ENCODE results near the gene PARN. TPM values are rescaled to one million over a fixed set of nuclear protein-coding genes. Genes with fewer than 3 reads are reported as not detected.

PARN gene
- total and polyA plus RNA-seq, 9 of the 15 experiments (the other 6 are each of a cell fraction or from before 2014, with no cell fraction given): 9.6 to 51.3 (median 40.4) TPM

DNA sequence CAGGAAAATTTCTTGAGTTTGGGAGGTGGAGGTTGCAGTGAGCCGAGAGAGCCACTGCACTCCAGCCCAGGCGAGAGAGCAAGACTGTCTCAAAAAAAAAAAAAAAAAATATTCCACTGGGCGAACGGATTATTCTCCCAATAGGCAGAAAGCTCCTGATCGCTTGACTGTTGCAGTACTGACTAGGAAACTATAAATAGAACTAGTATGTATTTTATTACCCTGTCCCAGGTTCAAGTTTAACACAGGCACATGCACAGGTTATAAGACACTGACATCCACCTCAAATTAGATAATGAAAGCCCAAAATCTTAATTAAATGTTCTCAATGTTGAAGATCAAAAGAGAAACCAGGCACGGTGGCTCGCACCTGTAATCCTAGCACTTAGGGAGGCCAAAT is 11.5 kb downstream of the PARN start (continued):
- no peak for TF ChIP-seq BRF1 (IDR thresholded peaks at IDR 0.05; ENCODE audit: borderline replicate concordance, extremely low read depth, insufficient read length)
- TF ChIP-seq ZNF695 (CRISPR knock-in tag; IDR thresholded peaks at IDR 0.05): no peak
- TF ChIP-seq, protein P1, sequence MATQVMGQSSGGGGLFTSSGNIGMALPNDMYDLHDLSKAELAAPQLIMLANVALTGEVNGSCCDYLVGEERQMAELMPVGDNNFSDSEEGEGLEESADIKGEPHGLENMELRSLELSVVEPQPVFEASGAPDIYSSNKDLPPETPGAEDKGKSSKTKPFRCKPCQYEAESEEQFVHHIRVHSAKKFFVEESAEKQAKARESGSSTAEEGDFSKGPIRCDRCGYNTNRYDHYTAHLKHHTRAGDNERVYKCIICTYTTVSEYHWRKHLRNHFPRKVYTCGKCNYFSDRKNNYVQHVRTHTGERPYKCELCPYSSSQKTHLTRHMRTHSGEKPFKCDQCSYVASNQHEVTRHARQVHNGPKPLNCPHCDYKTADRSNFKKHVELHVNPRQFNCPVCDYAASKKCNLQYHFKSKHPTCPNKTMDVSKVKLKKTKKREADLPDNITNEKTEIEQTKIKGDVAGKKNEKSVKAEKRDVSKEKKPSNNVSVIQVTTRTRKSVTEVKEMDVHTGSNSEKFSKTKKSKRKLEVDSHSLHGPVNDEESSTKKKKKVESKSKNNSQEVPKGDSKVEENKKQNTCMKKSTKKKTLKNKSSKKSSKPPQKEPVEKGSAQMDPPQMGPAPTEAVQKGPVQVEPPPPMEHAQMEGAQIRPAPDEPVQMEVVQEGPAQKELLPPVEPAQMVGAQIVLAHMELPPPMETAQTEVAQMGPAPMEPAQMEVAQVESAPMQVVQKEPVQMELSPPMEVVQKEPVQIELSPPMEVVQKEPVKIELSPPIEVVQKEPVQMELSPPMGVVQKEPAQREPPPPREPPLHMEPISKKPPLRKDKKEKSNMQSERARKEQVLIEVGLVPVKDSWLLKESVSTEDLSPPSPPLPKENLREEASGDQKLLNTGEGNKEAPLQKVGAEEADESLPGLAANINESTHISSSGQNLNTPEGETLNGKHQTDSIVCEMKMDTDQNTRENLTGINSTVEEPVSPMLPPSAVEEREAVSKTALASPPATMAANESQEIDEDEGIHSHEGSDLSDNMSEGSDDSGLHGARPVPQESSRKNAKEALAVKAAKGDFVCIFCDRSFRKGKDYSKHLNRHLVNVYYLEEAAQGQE (IDR thresholded peaks at IDR 0.05; ENCODE audit: borderline replicate concordance): no peak
- TF ChIP-seq, protein P1 (CRISPR knock-in tag; IDR thresholded peaks at IDR 0.05; ENCODE audit: low read depth): no peak
- no peak for TF ChIP-seq ZNF644 (tag; IDR thresholded peaks at IDR 0.05; ENCODE audit: low read depth)
- TF ChIP-seq, protein P2, sequence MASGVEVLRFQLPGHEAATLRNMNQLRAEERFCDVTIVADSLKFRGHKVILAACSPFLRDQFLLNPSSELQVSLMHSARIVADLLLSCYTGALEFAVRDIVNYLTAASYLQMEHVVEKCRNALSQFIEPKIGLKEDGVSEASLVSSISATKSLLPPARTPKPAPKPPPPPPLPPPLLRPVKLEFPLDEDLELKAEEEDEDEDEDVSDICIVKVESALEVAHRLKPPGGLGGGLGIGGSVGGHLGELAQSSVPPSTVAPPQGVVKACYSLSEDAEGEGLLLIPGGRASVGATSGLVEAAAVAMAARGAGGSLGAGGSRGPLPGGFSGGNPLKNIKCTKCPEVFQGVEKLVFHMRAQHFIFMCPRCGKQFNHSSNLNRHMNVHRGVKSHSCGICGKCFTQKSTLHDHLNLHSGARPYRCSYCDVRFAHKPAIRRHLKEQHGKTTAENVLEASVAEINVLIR (CRISPR knock-in tag; IDR thresholded peaks at IDR 0.05): no peak
- TF ChIP-seq POLR2H (tag; IDR thresholded peaks at IDR 0.05; ENCODE audit: low read depth): no peak
- TF ChIP-seq, protein P3, sequence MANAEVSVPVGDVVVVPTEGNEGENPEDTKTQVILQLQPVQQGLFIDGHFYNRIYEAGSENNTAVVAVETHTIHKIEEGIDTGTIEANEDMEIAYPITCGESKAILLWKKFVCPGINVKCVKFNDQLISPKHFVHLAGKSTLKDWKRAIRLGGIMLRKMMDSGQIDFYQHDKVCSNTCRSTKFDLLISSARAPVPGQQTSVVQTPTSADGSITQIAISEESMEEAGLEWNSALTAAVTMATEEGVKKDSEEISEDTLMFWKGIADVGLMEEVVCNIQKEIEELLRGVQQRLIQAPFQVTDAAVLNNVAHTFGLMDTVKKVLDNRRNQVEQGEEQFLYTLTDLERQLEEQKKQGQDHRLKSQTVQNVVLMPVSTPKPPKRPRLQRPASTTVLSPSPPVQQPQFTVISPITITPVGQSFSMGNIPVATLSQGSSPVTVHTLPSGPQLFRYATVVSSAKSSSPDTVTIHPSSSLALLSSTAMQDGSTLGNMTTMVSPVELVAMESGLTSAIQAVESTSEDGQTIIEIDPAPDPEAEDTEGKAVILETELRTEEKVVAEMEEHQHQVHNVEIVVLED (CRISPR knock-in tag; IDR thresholded peaks at IDR 0.05): no peak

Measured in K562 (cell line).